ENCODE results near the gene TTLL5. TPM values are rescaled to one million over a fixed set of nuclear protein-coding genes. Genes with fewer than 3 reads are reported as not detected.

TTLL5 gene
- total and polyA plus RNA-seq, 2 of the 13 experiments (the other 11 are each of a cell fraction or from before 2014, with no cell fraction given): 11.8 to 18.8 TPM

- no peaks in the 10 kb centered on the region for H4K20me1 ChIP-seq (ENCODE audit: insufficient read depth, low read length)
- FAIRE-seq: no peak
- 94% methylated on average over 3 of the region's 3 CpGs for WGBS (ENCODE audit: low lambda C conversion rate)
- intact Hi-C loops (cut with micrococcal nuclease; ENCODE audit: unreplicated experiment) (no loop called here), in situ Hi-C loops (cut with HindIII; ENCODE audit: extremely low pct_ligation_motif_present, low pct_unique_long_range_greater_than_20kb) (loop anchor here (25.0 kb wide), 1 partner anchor 682 kb away; the partner anchor contains the start of gene ESRRB)
- ChIA-PET CTCF (ENCODE audit: low intra/inter-chr PET ratio, low total read pairs) (no interaction called here), POLR2A (no interaction called here)
- H3K9ac ChIP-seq (ENCODE audit: insufficient read depth, low read depth, low read length): no peak overlapping the region
- peaks cover 1 to 29% of the 10 kb centered on the region in 2 experiments; a peak in 4 of 5 replicates for H3K36me3 ChIP-seq (replicated peaks in 1 of 2; ENCODE audit: control insufficient read depth in 1 of 2, insufficient read depth in 2 of 2, low read length in 2 of 2)
- no TSS peak for BruUV-seq (replicated peaks)
- no peaks in the 10 kb centered on the region for H3K79me2 ChIP-seq (ENCODE audit: insufficient read depth, low read length)
- no peaks in the 10 kb centered on the region for H3K9me3 ChIP-seq (ENCODE audit: low read length)
- no peak for DNase-seq (ENCODE audit: low spot score)
- H3K4me1 ChIP-seq (ENCODE audit: insufficient read depth, low read length): no peaks in the 10 kb centered on the region
- no peak for ATAC-seq
- H3K4me2 ChIP-seq (ENCODE audit: low read depth, low read length): no peak overlapping the region
- no peak overlapping the region for H2AFZ ChIP-seq (ENCODE audit: low read length)
- no peak overlapping the region for H3K27ac ChIP-seq (ENCODE audit: extremely low read length, insufficient read depth, low read length)
- H3K4me3 ChIP-seq (replicated peaks in 1 of 3; ENCODE audit: insufficient read depth in 1 of 3, low read depth in 2 of 3, low read length in 3 of 3): no peak overlapping the region
- TF ChIP-seq ATF7 (IDR thresholded peaks at IDR 0.05): peak; percentile 79
- no peak for TF ChIP-seq ATF7 (CRISPR knock-in tag; IDR thresholded peaks at IDR 0.05)
- TF ChIP-seq SOX5 (CRISPR knock-in tag; IDR thresholded peaks at IDR 0.05; ENCODE audit: borderline replicate concordance): no peak
- TF ChIP-seq IKZF5 (CRISPR knock-in tag; IDR thresholded peaks at IDR 0.05): no peak
- no peak for TF ChIP-seq MAZ (IDR thresholded peaks at IDR 0.05; ENCODE audit: borderline replicate concordance, low read depth, low read length)
- TF ChIP-seq MAZ (CRISPR knock-in tag; IDR thresholded peaks at IDR 0.05; ENCODE audit: low read depth): no peak
- TF ChIP-seq HMG20B (CRISPR knock-in tag; conservative IDR thresholded peaks at IDR 0.05): no peak
- no peak for TF ChIP-seq ZNF7 (CRISPR knock-in tag; IDR thresholded peaks at IDR 0.05)
- TF ChIP-seq RELA (CRISPR knock-in tag; IDR thresholded peaks at IDR 0.05): no peak
- no peak for TF ChIP-seq HDAC2 (CRISPR knock-in tag; IDR thresholded peaks at IDR 0.05)
- H3K27me3 ChIP-seq (ENCODE audit: control insufficient read depth in 1 of 2, insufficient read depth in 2 of 2, low read length in 2 of 2): no peaks in the 10 kb centered on the region
Measured at GRCh38 chr14:75705014-75705413, 44.0 kb downstream of the TTLL5 start.
